ENCODE measurements around the gene SNAI1. TPM values are rescaled to one million over a fixed set of nuclear protein-coding genes. Genes with fewer than 3 reads are reported as not detected.

The SNAI1 gene
- total and polyA plus RNA-seq, 2 donors (not counting 3 experiments of a cell fraction or from before 2014, with no cell fraction given) = 10.8 to 13.4 TPM

DNA sequence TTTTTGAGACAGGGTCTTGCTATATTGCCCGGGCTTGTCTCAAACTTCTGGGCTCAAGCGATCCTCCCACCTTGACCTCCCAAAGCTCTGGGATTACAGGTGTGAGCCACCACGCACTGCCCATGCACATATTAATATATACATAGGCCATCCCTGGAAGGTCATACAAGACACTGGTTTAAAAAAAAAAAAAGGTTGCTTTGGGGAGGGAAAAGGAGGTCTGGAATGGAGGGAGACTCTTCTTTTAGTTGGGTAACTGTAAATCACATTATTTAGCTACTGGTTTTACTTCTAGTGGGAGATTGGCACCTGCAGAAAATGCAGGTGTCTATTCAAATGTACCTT, 4.1 kb upstream of the SNAI1 start:
- no peaks in the 10 kb centered on the region for H3K36me3 ChIP-seq (ENCODE audit: control insufficient read depth in 2 of 2, extremely low read depth in 1 of 2, insufficient read depth in 2 of 2, low read length in 2 of 2)
- DNase-seq (ENCODE audit: low read depth, low spot score) = no peak
- POLR2A ChIA-PET = interaction anchor here (1.4 kb wide), 1 partner anchor 93 kb away, joined by 9 read pairs; no protein-coding TSS in a partner anchor
- no TSS peak for BruUV-seq (replicated peaks)
- H3K9me3 ChIP-seq (replicated peaks; ENCODE audit: control insufficient read depth, insufficient read depth, low read length) = no peaks in the 10 kb centered on the region
- H3K27me3 ChIP-seq (ENCODE audit: control insufficient read depth in 2 of 2, insufficient read depth in 2 of 2, low read length in 2 of 2) = no peaks in the 10 kb centered on the region
- peak; percentile 4 for FAIRE-seq
- no peak overlapping the region for H3K9ac ChIP-seq (replicated peaks; ENCODE audit: extremely low read depth, insufficient read depth, low read length)
- peaks cover 8% of the 10 kb centered on the region for H3K79me2 ChIP-seq (ENCODE audit: control insufficient read depth, insufficient read depth, low read length)
- H3K27ac ChIP-seq (ENCODE audit: insufficient read depth, low read depth, low read length) = no peak overlapping the region
- H3K9me1 ChIP-seq (replicated peaks; ENCODE audit: control insufficient read depth, extremely low read depth, insufficient read depth, low read length) = no peaks in the 10 kb centered on the region
- H3K4me2 ChIP-seq (ENCODE audit: insufficient read depth, low read length) = no peak overlapping the region
- H3K4me3 ChIP-seq (replicated peaks in 1 of 3; ENCODE audit: insufficient read depth in 1 of 3, low read depth in 1 of 3, low read length in 3 of 3) = no peak overlapping the region
- peaks cover 10% of the 10 kb centered on the region for H3K4me1 ChIP-seq (ENCODE audit: control insufficient read depth, extremely low read depth, insufficient read depth, low read length)
- dilution Hi-C loops (cut with MboI; ENCODE audit: extremely low pct_ligation_motif_present, low sequenced_read_pairs) (no loop called here), intact Hi-C loops (cut with micrococcal nuclease) (loop anchor here (1.0 kb wide), 3 partner anchors 93 to 191 kb away; no protein-coding TSS in a partner anchor)
- CTCF ChIA-PET = interaction anchor here (0.7 to 23.6 kb wide), 49 partner anchors 9 to 207 kb away, joined by 3 to 1187 read pairs (median 9); partner anchors contain the start of genes PEDS1 and UBE2V1
- H4K20me1 ChIP-seq (replicated peaks; ENCODE audit: control insufficient read depth, extremely low read depth, insufficient read depth, low read length) = no peaks in the 10 kb centered on the region
- no peak overlapping the region for H2AFZ ChIP-seq (ENCODE audit: low read depth, low read length)
- TF ChIP-seq, protein P1, sequence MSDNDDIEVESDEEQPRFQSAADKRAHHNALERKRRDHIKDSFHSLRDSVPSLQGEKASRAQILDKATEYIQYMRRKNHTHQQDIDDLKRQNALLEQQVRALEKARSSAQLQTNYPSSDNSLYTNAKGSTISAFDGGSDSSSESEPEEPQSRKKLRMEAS (IDR thresholded peaks at IDR 0.05; ENCODE audit: insufficient read depth, insufficient read length) = no peak
- TF ChIP-seq, protein P2, sequence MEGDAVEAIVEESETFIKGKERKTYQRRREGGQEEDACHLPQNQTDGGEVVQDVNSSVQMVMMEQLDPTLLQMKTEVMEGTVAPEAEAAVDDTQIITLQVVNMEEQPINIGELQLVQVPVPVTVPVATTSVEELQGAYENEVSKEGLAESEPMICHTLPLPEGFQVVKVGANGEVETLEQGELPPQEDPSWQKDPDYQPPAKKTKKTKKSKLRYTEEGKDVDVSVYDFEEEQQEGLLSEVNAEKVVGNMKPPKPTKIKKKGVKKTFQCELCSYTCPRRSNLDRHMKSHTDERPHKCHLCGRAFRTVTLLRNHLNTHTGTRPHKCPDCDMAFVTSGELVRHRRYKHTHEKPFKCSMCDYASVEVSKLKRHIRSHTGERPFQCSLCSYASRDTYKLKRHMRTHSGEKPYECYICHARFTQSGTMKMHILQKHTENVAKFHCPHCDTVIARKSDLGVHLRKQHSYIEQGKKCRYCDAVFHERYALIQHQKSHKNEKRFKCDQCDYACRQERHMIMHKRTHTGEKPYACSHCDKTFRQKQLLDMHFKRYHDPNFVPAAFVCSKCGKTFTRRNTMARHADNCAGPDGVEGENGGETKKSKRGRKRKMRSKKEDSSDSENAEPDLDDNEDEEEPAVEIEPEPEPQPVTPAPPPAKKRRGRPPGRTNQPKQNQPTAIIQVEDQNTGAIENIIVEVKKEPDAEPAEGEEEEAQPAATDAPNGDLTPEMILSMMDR (IDR thresholded peaks at IDR 0.05; ENCODE audit: extremely low read depth in 1 of 2, insufficient read depth in 1 of 2, low read depth in 1 of 2, low read length in 2 of 2) = no peak
- TF ChIP-seq JUN (IDR thresholded peaks at IDR 0.05; ENCODE audit: borderline replicate concordance, insufficient read depth, insufficient read length, low read depth) = no peak
- TF ChIP-seq POLR2A (IDR thresholded peaks at IDR 0.05; ENCODE audit: low read depth, low read length) = no peak
- TF ChIP-seq MYC (IDR thresholded peaks at IDR 0.05; ENCODE audit: low read depth, low read length) = no peak
- TF ChIP-seq EZH2 (IDR thresholded peaks at IDR 0.05; ENCODE audit: borderline replicate concordance, low read depth, low read length, severe bottlenecking) = no peak
- TF ChIP-seq FOS (IDR thresholded peaks at IDR 0.05; ENCODE audit: borderline replicate concordance, insufficient read depth, low read length) = no peak
- no peak for TF ChIP-seq POLR2AphosphoS5 (IDR thresholded peaks at IDR 0.05; ENCODE audit: insufficient read depth, low read depth, low read length)
- no peak for TF ChIP-seq GATA2 (IDR thresholded peaks at IDR 0.05; ENCODE audit: insufficient read depth, insufficient read length, low read depth, low read length)
